CD14-positive monocyte (primary cell): ENCODE results near the gene RFX3. TPM values are rescaled to one million over a fixed set of nuclear protein-coding genes. Genes with fewer than 3 reads are reported as not detected.

Experiments used
- DNase-seq, 3 donors: peaks; one replicate each; pipeline ENCODE4 v3.0.0-alpha.2; 2011 to 2022
- H2AFZ ChIP-seq: 2 replicates; pipeline ENCODE4 v1.6.0; 2012; ENCODE audit warnings: mild to moderate bottlenecking, low read depth, low read length, inconsistent platforms; ENCODE audit not compliant: insufficient read depth, poor library complexity, severe bottlenecking
- H3K27ac ChIP-seq, 2 donors: 1 replicate in 1 of 2; 2 replicates in 1 of 2; pipeline ENCODE4 v1.5.1; 2012 to 2013; ENCODE audit warnings: low read length in 2 of 2, control low read depth in 1 of 2, inconsistent platforms in 1 of 2, low read depth in 1 of 2, mild to moderate bottlenecking in 1 of 2
- H3K27me3 ChIP-seq, 2 donors: one replicate each; pipeline versions ENCODE4 v1.6.0 to v1.6.1; 2011 to 2013; ENCODE audit warnings: low read length in 2 of 2; ENCODE audit not compliant: control insufficient read depth in 2 of 2, insufficient read depth in 2 of 2
- H3K36me3 ChIP-seq, 2 donors: replicated peaks in 1 of 2; 1 replicate in 1 of 2; 2 replicates in 1 of 2; pipeline versions ENCODE4 v1.5.1 to v1.6.1; 2012 to 2013; ENCODE audit warnings: low read length in 2 of 2, control low read depth in 1 of 2, inconsistent platforms in 1 of 2, mild to moderate bottlenecking in 1 of 2; ENCODE audit not compliant: insufficient read depth in 2 of 2, control insufficient read depth in 1 of 2
- H3K4me1 ChIP-seq, 2 donors: 1 replicate in 1 of 2; 2 replicates in 1 of 2; pipeline versions ENCODE4 v1.5.1 to v1.6.1; 2012 to 2013; ENCODE audit warnings: low read length in 2 of 2, control low read depth in 1 of 2, inconsistent platforms in 1 of 2, mild to moderate bottlenecking in 1 of 2, moderate library complexity in 1 of 2; ENCODE audit not compliant: insufficient read depth in 2 of 2, control insufficient read depth in 1 of 2
- H3K4me2 ChIP-seq: replicated peaks from 2 replicates; pipeline ENCODE3; 2012; ENCODE audit warnings: low read length, moderate library complexity, mild to moderate bottlenecking; ENCODE audit not compliant: poor library complexity, severe bottlenecking; ENCODE audit errors: extremely low read depth
- H3K4me3 ChIP-seq, 3 experiments: fragments of 200-600 bp in 1 of 3; sonication (generic) in 1 of 3; replicated peaks in 1 of 3; 1 replicate in 2 of 3; 2 replicates in 1 of 3; pipeline ENCODE4 v1.5.1; 2011 to 2013; ENCODE audit warnings: low read length in 3 of 3, mild to moderate bottlenecking in 3 of 3, control low read depth in 2 of 3, low read depth in 2 of 3, inconsistent platforms in 1 of 3, moderate library complexity in 1 of 3
- H3K79me2 ChIP-seq: 2 replicates; pipeline ENCODE4 v1.6.0; 2012; ENCODE audit warnings: mild to moderate bottlenecking, control low read depth, inconsistent platforms, low read length, moderate library complexity; ENCODE audit not compliant: insufficient read depth
- H3K9ac ChIP-seq: 2 replicates; pipeline ENCODE4 v1.6.0; 2017; ENCODE audit warnings: low read length, mild to moderate bottlenecking; ENCODE audit not compliant: insufficient read depth, poor library complexity, severe bottlenecking
- H3K9me3 ChIP-seq, 2 donors: replicated peaks in 1 of 2; 1 replicate in 1 of 2; 2 replicates in 1 of 2; pipeline versions ENCODE4 v1.5.1 to v1.6.1; 2012 to 2013; ENCODE audit warnings: low read length in 2 of 2, control low read depth in 1 of 2; ENCODE audit not compliant: control insufficient read depth in 1 of 2, insufficient read depth in 1 of 2
- H4K20me1 ChIP-seq: 2 replicates; pipeline ENCODE4 v1.6.0; 2012; ENCODE audit warnings: mild to moderate bottlenecking, low read length, control low read depth, moderate library complexity; ENCODE audit not compliant: insufficient read depth
- H3K27ac Mint-ChIP-seq, 7 donors: one replicate each; pipeline ENCODE4 v1.8.0; 2020; ENCODE audit warnings: mild to moderate bottlenecking in 7 of 7, mixed read lengths in 7 of 7, moderate library complexity in 6 of 7, inconsistent platforms in 2 of 7
- H3K27me3 Mint-ChIP-seq, 3 donors: one replicate each; pipeline ENCODE4 v1.8.0; 2021 to 2022; ENCODE audit warnings: low read depth in 3 of 3, mild to moderate bottlenecking in 3 of 3, mixed read lengths in 3 of 3, moderate library complexity in 3 of 3, inconsistent platforms in 1 of 3
- H3K36me3 Mint-ChIP-seq, 2 donors: one replicate each; pipeline ENCODE4 v1.8.0; 2020; ENCODE audit warnings: mixed read lengths in 2 of 2, inconsistent platforms in 1 of 2, mild to moderate bottlenecking in 1 of 2
- H3K4me1 Mint-ChIP-seq: one replicate; pipeline ENCODE4 v1.8.0; 2020; ENCODE audit warnings: mild to moderate bottlenecking, mixed read lengths
- H3K4me3 Mint-ChIP-seq, 2 donors: one replicate each; pipeline ENCODE4 v1.8.0; 2020; ENCODE audit warnings: mild to moderate bottlenecking in 2 of 2, mixed read lengths in 2 of 2, moderate library complexity in 1 of 2
- H3K9me3 Mint-ChIP-seq, 7 donors: one replicate each; pipeline ENCODE4 v1.8.0; 2020 to 2022; ENCODE audit warnings: mixed read lengths in 7 of 7, mild to moderate bottlenecking in 6 of 7, moderate library complexity in 6 of 7, inconsistent platforms in 2 of 7
- WGBS: methylation state at CpG from one replicate; pipeline ENCODE4 v1.1.5; 2013; ENCODE audit warnings: missing lambda C conversion rate; ENCODE audit not compliant: insufficient coverage; 5-methylcytosine and 5-hydroxymethylcytosine counted together
- intact Hi-C, 2 donors: fragments of 100-400 bp; cut with micrococcal nuclease; formaldehyde crosslinking; loops; one replicate each; pipeline versions ENCODE4 v1.15.0 to v1.15.1; 2023
- polyA plus RNA-seq, 3 donors: library from polyadenylated mRNA; depleted of rRNA in 1 of 3; unstranded in 2 of 3; stranded (reverse) in 1 of 3; fragments of 300-500 nt in 2 of 3; fragments of >200 nt in 1 of 3; fragmentation: Illumina TruSeq in 2 of 3; gene quantifications; 1 replicate in 2 of 3; 2 replicates in 1 of 3; pipeline ENCODE4 v1.2.3, GENCODE V29; 2012 to 2021
- TF ChIP-seq, protein P1 (sequence below): fragments of 200-600 bp; IDR thresholded peaks from one replicate; pipeline ENCODE4 v1.8.0; 2022; ENCODE audit warnings: antibody characterized with exemption, mild to moderate bottlenecking

Gene RFX3
- polyA plus RNA-seq, 3 donors: 1.7 to 5.2 (median 3.2) TPM

DNA sequence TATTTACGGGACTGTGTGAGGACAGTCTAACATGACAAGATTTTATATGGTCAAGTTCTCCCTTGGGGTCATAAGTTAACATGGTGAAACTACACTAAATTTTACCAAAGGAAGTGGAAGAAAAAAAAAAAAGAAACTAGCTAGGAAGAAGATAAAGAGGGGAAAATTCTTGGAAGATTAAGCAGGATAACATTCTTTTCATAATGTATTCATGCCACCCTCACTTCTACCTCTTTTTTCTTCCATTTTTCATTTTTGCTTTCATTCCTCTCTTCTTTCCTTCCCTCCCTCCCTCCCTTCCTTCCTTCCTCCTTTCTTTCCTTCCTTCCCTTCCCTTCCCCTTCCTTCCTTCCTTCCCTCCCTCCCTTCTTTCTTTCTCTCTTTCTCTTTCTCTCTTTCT lies 254.6 kb downstream of the RFX3 start:
- no peak overlapping the region for H3K9ac ChIP-seq
- H3K36me3 ChIP-seq: peaks cover 0 to 16% of the 10 kb centered on the region in 2 donors
- Mint-ChIP-seq H3K9me3 (peaks cover 0 to 5% (median 2%) of the 10 kb centered on the region in 7 donors), H3K27ac (no peak overlapping the region), H3K4me3 (no peak overlapping the region), H3K4me1 (no peaks in the 10 kb centered on the region), H3K27me3 (no peaks in the 10 kb centered on the region), H3K36me3 (peaks cover 16 to 19% of the 10 kb centered on the region in 2 donors)
- H3K27me3 ChIP-seq: no peaks in the 10 kb centered on the region
- no peak overlapping the region for H2AFZ ChIP-seq
- H3K27ac ChIP-seq: no peak overlapping the region
- no peaks in the 10 kb centered on the region for H3K4me1 ChIP-seq
- WGBS: no CpG with 5 or more reads among the region's 1 CpG
- DNase-seq: no peak
- no peaks in the 10 kb centered on the region for H3K9me3 ChIP-seq
- H3K4me3 ChIP-seq: no peak overlapping the region
- H3K79me2 ChIP-seq: no peaks in the 10 kb centered on the region
- intact Hi-C loops: no loop called here
- TF ChIP-seq, protein P1, sequence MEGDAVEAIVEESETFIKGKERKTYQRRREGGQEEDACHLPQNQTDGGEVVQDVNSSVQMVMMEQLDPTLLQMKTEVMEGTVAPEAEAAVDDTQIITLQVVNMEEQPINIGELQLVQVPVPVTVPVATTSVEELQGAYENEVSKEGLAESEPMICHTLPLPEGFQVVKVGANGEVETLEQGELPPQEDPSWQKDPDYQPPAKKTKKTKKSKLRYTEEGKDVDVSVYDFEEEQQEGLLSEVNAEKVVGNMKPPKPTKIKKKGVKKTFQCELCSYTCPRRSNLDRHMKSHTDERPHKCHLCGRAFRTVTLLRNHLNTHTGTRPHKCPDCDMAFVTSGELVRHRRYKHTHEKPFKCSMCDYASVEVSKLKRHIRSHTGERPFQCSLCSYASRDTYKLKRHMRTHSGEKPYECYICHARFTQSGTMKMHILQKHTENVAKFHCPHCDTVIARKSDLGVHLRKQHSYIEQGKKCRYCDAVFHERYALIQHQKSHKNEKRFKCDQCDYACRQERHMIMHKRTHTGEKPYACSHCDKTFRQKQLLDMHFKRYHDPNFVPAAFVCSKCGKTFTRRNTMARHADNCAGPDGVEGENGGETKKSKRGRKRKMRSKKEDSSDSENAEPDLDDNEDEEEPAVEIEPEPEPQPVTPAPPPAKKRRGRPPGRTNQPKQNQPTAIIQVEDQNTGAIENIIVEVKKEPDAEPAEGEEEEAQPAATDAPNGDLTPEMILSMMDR: no peak
- no peak overlapping the region for H3K4me2 ChIP-seq
- H4K20me1 ChIP-seq: no peaks in the 10 kb centered on the region

DNA sequence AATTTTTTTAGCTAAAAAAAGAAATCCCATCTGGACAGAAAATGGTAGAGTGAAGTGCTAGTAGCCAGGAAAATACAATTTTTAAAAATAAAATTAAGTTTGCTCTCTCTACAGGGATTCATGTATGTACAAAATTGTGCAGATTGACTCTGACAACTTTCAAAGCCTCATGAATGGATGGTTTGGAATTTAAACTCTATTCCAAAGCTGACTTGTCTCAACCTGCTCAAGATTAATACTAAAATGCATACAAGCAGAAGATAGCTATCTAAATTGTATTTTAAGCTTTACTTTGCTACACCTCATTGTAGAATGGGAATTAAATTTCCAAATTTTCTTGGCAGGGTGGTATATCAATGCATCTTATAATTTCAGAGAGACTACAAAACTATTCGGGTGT lies 257.6 kb downstream of the RFX3 start:
- H3K9ac ChIP-seq: no peak overlapping the region
- no peak overlapping the region for H3K4me3 Mint-ChIP-seq
- intact Hi-C loops: no loop called here
- H3K4me1 Mint-ChIP-seq: peaks cover 4% of the 10 kb centered on the region
- TF ChIP-seq, protein P1: no peak
- peaks cover 0 to 8% of the 10 kb centered on the region in 2 donors for H3K36me3 ChIP-seq
- no peak overlapping the region for H3K4me2 ChIP-seq
- H4K20me1 ChIP-seq: no peaks in the 10 kb centered on the region
- H3K79me2 ChIP-seq: no peaks in the 10 kb centered on the region
- H3K27ac ChIP-seq: no peak overlapping the region
- no peaks in the 10 kb centered on the region for H3K4me1 ChIP-seq
- no peak for DNase-seq
- H3K36me3 Mint-ChIP-seq: peaks cover 16 to 25% of the 10 kb centered on the region in 2 donors
- H3K27me3 ChIP-seq: no peaks in the 10 kb centered on the region
- no peak overlapping the region for H3K4me3 ChIP-seq
- peaks cover 0 to 5% (median 2%) of the 10 kb centered on the region in 7 donors for H3K9me3 Mint-ChIP-seq
- no peaks in the 10 kb centered on the region for H3K9me3 ChIP-seq
- no peak overlapping the region for H2AFZ ChIP-seq
- no CpG with 5 or more reads among the region's 1 CpG for WGBS
- H3K27me3 Mint-ChIP-seq: no peaks in the 10 kb centered on the region
- no peak overlapping the region for H3K27ac Mint-ChIP-seq
